ENCODE data around the gene DLST.

DNA sequence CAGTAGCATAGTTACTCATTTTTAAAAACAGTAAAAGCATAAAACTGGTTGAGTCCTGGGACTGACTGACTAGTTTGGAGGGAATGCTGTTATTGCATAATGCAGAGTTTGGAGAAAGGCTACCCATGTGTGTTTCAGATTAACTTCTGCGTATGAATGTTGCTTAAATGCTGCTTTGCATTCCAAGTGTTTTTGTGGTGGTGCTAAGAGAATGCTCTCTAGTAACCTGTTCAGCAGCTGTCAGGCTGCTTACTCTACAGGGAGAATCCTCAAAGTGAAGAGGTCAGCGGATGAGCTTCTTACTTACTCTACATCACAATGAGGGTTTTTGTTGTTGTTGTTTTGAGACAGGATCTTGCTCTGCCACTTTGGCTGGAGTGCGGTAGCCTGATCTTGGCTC lies 4.3 kb downstream of the DLST start:
- no peak for TF ChIP-seq MYC (IDR thresholded peaks at IDR 0.05; ENCODE audit: low read depth, low read length)
- TF ChIP-seq POLR2A (IDR thresholded peaks at IDR 0.05; ENCODE audit: extremely low read depth, insufficient read length) = no peak
- TF ChIP-seq, protein P1, sequence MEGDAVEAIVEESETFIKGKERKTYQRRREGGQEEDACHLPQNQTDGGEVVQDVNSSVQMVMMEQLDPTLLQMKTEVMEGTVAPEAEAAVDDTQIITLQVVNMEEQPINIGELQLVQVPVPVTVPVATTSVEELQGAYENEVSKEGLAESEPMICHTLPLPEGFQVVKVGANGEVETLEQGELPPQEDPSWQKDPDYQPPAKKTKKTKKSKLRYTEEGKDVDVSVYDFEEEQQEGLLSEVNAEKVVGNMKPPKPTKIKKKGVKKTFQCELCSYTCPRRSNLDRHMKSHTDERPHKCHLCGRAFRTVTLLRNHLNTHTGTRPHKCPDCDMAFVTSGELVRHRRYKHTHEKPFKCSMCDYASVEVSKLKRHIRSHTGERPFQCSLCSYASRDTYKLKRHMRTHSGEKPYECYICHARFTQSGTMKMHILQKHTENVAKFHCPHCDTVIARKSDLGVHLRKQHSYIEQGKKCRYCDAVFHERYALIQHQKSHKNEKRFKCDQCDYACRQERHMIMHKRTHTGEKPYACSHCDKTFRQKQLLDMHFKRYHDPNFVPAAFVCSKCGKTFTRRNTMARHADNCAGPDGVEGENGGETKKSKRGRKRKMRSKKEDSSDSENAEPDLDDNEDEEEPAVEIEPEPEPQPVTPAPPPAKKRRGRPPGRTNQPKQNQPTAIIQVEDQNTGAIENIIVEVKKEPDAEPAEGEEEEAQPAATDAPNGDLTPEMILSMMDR (IDR thresholded peaks at IDR 0.05; ENCODE audit: low read depth, low read length) = no peak

Data from NB4 (cell line).